CD4-positive, alpha-beta T cell treated with Interleukin-10 for 1 hour (primary cell): ENCODE data around the gene SPATA6L.

Experiments used
- DNase-seq: peaks from one replicate; pipeline ENCODE4 v3.0.0-alpha.2; 2020

Gene SPATA6L, protein sequence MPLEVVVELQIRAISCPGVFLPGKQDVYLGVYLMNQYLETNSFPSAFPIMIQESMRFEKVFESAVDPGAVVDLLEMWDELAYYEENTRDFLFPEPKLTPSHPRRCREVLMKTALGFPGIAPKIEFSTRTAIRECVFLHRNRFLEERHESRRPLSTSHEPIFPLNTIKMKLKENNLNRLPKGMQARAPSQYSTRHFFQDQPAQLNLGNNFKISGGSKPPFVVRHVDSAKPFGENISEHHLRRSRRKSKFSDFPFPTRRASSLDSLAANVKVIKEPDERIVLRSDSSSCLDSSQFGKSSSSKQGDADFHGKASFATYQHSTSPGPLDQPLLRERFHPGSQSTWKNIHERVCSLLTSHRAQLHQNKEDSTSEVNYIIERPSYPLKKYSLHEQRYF

DNA sequence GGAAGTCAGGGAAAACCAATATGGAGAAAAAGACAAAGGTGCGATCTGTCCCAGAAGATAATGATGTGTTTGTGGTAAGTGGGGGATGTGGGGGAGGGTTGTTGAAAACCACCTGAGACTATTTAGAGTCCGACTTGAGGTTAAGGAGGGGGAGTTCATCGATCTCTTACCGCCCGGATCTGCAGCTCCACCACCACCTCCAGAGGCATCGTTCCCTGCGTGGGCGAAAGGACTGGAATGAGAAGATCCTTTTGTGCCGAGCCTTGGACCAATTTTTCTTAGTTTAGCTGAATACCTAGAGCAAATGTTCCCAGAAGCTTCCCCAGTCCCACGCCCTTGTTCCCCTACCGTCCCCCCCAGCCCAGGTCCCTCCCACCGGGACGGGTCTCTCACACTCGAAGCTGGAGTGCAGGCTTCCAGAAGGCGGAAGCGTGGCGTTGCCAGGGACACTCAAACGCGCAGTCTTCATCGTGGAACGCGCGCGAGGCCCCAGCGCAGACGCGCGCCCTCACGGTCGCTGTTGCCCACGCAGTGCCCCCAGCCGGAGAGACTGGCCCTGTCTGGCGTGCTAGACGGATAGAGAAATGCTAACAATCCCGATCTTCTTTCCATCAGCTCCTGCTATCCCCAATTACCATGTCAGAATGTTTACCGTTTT lies at the start of gene SPATA6L:
Gene SPATA6L, minus strand, starts transcription at position 439 of the 658 bp plus-strand sequence. Its CDS starts 230 bp downstream, at position 209.
- peak; percentile 41 for DNase-seq

DNA sequence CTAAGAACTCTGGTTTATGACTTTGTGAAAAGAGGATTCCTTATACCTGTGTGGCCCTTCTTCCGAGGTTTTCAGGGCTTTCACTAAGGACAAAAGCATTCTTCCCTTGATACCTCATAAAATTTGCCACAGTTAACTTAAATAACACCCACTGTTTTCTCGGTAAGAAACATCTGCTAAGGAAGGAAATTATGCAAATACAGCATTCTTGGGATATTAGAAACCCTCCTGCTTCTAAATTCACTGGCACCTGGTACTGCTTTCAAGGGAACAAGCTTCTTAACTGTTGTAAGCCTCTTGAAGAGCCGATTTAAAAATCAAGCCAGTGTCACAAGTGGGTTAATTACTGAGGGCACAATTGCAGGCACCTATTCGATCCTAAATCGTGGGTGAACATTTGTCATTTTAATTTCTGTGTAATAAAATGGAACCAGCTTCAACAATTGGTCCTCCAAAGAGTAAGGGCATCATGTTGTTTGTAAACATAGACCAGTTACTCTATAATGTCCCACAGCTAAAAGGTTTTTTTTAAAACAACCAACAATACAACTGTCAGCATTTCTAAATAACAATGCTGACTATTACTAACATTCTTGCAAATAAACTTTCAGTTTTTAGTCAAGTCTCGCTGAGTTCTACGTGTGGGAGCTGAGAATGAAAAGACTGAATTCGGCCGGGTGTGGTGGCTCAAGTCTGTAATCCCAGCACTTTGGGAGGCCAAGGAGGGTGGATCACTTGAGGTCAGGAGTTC lies 48.2 kb upstream of the SPATA6L start:
- no peak for DNase-seq

DNA sequence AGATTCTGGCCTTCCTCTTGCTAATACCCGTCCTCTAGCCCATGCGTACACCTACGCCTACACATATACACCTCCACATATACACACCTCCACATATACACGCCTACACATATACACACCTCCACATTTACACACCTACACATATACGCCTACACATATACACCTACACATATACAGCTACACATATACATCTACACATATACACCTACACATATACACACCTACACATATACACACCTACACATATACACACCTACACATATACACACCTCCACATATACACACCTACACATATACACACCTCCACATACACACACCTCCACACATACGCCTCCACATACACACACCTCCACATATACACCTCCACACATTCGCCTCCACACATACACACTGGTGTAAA lies 47.6 kb upstream of the SPATA6L start:
- DNase-seq = no peak

DNA sequence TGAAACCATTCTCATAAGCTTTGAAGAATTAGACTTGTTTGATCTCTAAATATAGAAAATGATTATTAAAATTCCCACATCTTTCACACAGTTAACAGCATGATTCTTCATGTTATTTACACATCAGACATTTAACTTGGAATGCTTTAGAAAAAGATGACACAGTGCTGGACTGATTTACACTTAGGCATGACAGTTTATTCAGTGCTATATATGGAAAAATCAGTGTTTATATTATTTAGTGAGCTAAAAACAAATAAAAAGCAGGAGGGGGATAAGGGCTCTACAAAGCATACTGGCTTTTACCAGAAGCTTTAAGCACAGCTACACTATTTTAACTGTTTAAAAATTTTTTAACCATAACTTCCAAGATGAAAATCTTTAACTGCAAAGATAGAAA lies 43.1 kb upstream of the SPATA6L start:
- DNase-seq = no peak

DNA sequence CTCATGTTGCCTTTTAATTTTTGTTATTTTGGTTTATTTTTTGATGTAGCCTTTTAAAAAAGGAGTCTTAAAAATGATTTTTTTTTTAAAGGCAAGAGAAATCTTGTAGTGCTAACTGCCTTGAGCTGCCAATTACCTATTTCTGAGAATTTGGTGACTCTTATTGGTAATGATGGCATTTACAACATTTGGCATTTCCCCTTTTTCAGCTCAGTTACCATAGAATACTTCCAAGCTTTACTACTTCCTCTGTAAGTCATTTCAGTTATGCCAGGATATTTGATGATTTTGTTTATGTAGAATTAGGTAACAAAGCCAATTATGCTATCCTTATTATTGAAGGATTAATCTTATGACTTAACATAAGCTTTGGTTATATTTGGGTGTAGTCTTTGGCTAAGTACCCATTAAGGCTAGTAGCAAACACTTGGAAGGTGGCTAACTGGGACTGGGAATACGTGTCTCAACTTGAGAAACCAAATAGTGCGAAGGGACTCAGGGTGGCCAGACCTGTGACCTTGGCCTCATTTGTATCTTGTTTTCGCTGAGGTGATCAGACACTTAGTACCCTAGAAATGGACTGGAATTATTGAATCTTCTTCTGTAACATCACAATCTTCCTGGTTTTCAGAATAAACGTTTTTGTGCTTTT lies 40.8 kb upstream of the SPATA6L start:
- DNase-seq = no peak

DNA sequence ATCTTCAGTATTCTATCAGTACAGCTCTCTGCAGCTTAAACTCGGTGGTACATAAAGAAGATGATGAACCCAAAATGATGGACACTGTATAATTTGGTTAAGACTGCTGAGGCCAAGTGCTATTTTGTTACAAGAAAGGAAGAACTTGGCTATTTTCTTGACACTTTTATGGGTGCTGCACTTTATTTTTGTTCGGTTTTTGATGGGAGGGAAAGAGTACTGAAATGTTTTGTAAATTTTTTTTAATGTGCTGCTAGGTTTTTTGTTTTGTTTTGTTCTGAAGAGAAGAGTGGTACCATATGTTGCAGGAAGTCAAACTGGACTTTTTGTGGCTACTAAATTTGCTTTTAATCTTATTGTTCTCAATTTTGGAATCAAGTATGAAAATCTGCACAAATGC lies 39.7 kb upstream of the SPATA6L start:
- no peak for DNase-seq

DNA sequence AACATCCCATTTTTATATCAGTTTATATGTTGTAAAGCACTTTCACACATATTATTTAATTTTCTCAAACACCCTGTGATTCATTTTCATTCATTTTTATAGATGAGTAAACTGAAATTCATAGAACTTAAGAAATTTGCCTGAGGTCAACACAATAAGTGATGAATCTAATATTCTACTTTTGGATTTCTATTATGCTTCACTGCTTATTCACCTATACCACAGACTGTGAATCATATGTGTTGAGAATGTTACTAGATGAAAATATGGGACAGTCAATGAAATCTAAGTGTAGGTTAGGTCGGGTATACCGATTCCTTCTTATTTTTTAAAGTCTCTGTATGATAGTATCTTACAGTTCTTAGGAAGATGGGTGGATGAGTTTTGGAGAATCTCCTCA lies 37.8 kb upstream of the SPATA6L start:
- no peak for DNase-seq

DNA sequence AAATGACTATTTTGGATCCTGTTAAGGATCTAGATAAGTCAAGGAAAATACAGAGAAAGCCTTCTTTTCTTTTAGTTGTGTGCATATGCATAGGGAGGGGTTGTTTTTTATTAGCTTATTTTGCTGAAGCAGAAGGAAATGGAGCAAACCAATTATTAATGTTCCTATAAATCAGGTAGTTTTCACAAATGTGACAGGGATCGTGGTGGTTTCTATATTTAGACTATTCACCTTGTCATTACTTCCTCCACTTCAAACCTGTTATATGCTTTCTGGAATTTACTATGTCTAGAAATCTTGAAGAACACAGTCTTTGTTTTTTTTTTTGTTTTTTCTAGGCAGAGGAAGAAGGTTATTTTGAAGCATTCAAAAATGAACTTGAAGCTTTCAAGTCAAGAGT lies 35.2 kb upstream of the SPATA6L start:
- no peak for DNase-seq

DNA sequence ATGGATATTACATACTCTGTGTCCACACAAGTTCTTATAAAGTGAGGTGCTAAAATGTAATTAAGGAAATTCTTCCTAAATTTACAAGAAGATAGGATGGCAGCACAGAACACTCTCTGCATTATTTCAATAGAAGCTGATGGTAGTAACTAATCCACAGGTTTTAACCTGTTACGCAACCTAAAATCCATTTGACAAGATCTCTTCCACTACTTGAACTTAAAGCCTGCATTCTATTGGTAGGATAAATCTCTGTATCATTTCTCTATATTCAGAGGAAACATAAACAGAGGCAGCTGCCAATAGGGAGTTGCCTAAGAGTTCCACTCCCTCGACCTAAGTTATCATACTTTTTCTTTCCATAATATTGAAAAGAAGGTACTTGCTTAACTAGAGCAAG lies 34.7 kb upstream of the SPATA6L start:
- DNase-seq = no peak

DNA sequence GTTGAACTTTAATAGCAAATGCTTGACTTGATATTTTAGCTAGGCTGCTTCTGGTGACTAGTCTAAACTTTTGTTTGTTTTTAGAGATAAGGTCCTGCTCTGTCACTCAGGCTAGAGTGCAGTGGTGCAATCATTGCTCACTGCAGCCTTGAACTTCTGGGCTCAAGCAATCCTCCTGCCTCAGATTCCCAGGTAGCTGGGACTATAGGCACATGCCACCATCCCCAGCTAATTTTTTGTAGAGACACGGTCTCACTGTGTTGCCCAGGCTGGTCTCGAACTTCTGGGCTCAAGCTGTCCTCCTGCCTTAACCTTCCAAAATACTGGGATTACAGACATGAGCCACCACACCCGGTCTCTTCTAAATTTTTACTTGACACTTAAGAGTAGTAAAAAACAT lies 33.8 kb upstream of the SPATA6L start:
- DNase-seq = no peak

DNA sequence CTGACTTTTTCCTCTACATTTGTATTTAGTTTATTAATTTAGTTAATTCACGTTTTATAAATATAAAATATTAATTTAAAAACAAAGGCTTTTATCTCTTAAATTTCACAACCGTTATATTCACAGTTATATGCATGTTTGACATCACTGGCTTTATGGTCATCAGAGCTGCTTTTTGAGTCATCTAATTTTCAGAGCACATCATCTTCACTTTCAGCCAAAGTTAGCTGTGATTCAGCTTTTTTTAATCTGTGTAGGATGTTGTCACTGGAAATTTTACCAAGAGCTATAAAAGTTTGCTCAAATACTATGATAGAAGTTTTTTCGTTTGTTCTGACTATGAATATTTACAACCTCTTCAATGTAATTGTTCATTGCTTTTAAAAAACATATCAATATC lies 25.5 kb upstream of the SPATA6L start:
- DNase-seq = no peak

DNA sequence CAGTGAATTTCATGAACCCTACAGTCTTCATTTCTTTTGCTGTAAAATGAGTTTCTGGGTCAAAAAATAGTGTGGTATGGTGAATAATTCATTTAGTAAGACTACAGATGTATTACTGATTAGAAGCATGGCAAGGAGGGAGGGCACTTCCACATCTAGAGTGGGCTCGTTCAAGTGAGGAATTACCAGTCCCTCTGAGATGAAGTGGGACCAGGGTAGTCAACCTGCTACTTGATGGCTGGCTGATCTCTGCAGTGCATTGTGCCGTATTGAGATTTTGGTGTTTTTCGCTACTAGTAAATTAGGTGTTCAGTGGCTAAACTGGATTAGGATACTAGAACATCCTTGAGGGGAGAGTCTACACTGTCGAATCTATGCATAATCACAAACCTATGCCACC lies 23.9 kb upstream of the SPATA6L start:
- no peak for DNase-seq

DNA sequence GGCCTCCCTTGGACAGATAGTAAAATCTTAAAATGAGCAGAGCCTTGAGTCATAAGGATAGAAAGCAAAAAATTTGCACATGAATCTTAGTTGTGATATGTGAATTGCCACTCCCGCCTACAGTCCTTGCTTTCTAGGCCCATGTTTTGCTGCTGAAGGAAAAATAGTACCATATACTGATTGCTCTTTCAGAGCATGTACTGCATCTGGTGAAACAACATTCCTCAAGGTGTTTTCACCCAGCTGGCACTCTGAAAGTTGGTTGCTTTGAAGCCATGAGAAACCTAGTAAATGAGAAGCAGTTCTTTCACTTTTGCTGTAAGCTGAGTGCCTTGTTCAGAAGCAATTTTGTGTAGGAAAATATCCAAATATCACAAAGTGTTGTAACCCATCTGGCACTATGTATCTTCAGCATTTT lies 23.4 kb upstream of the SPATA6L start:
- no peak for DNase-seq

DNA sequence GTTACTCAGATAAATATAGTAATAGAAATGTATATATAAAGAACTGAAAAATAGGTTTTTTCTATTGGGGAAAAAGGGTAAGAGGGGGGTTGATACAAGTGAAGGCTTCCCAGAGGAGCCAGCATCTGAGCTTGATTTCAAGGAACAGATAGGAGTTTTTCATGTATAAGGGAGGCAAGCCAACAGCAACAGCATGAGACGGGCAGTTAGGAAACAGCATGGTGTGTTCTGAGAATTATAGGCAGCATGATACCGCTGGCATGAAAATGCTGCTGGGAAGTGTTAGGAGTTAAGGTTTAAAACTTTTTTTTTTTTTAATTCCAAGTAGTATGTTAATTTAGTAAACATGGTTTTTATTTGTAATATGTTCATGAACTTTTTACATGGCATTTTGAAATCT lies 22.7 kb upstream of the SPATA6L start:
- DNase-seq = no peak

DNA sequence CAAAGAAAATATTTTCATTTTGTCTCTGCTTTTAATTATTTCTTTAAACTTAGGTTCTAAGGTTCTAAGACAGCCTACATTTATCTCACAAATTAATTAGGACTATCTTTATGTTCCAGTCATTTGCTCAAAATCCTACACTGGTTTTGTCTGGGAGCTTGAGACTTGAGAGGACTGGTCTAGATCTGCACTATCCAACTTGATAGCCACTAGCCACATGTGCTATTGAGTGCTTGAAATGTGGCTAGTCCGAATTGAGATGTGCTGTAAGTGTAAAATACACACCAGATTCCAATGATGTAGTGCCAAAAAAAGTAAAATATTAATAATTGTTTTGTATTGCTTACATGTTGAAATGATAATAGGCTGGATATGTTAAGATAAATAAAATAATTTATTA lies 20.3 kb upstream of the SPATA6L start:
- no peak for DNase-seq

DNA sequence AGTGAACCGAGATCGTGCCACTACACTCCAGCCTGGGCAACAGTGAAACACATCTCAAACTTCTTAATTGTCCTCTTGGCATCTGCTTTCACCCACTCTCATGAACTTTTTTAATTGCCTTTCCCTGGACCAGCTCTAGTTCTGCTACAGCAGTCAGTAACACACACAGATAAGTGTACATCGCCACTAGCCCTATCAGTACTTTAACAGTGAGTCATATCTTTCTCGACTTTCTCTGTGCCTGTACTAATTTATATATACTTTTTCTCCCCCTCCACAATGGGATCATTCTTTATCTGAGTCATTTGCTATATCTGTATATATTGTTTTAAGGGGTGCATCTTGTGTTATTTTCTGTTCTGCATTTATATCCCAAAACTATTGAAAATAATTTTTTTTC lies 19.8 kb upstream of the SPATA6L start:
- no peak for DNase-seq

DNA sequence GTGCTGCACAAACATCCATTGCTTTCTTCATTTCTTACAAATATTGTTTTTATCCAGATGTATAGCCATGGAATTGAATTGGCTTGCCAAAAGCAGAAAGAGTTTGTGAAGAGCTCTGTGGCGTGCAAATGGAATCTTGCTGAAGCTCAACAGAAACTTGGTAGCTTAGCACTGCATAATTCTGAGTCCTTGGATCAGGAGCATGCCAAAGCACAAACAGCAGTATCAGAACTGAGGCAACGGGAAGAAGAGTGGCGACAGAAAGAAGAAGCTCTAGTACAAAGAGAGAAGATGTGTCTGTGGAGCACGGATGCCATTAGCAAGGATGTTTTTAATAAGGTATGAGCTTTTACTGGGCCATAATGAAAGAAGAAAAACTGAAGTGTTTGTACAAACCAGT lies 18.5 kb upstream of the SPATA6L start:
- DNase-seq = no peak

DNA sequence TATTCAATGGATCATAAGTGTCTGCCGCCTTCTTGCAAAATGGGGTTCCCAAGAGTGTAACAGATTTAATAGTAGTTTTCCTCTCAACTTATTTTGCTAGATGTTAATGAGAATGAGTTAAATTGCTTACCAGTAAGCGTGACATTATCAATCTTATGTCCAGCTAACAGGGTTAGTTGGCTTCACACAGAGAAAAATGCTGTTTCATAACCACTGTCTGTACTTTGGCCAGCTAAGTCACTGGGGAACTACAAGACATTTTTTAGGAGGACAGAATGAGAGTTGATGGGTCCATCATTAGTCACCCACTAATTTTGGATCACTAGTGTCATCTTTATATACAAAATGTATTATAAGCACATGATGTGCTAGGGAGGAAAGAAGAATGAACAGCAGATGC lies 14.5 kb upstream of the SPATA6L start:
- no peak for DNase-seq

DNA sequence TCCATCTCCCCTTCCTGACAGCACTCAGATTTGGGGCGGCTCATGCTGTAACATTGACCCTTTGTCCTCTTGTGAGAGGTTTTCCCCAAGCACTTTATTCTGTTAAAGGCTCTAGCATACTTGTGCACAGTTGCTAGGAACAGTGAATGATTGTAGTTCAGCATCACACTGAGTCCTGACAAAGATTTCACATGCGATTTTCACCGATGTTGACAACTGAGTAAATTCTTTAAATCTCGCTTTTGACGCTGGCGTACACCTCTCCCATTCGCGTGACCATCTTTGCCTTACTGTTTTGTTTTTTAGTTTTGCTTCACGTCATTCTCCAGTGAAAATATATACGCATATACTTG lies 13.9 kb upstream of the SPATA6L start:
- peak; percentile 15 for DNase-seq

DNA sequence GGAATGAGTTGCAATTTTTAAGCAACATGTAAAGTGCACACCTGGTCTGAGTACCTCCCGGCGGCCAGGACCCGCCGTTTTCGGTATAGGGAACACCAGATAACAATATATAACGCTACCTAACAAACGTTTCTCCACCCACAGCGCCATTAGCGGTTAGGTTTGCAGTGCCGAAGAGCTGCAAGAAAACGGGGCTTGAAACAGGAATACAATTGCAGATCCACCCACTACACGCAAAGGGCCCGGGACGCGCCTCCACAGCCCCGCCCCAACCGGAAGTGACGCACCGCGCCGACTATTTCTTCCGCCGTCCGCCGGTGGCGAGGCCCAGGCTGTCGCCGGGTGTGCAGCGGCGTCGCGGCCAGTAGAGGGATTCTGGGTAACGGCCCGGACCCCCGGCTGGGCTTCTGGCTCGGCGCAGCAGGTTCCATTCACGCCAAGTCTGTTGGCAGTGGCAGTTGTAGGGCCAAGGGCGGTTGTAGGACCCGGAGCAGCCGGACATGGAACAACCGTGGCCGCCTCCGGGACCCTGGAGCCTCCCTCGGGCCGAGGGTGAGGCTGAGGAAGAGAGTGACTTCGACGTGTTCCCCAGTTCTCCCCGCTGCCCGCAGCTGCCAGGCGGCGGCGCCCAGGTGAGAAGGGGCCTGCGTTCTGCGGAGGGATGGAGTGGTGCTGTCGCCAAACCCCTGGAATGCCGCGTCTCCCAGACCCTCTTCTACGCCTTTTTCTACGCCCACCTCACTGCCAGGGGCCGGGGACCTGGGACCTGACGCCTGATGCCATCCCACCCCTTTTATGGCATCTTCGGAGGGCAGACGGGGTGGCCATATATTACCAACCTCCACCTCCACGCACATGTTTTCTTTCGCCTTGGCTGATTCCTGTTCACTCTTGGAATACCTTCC lies 13.2 kb upstream of the SPATA6L start, which contains the start of gene CDC37L1:
Gene CDC37L1, plus strand, starts transcription at position 302 of the 905 bp plus-strand sequence. Its CDS starts 199 bp downstream, at position 501.
- DNase-seq = peak; percentile 98

DNA sequence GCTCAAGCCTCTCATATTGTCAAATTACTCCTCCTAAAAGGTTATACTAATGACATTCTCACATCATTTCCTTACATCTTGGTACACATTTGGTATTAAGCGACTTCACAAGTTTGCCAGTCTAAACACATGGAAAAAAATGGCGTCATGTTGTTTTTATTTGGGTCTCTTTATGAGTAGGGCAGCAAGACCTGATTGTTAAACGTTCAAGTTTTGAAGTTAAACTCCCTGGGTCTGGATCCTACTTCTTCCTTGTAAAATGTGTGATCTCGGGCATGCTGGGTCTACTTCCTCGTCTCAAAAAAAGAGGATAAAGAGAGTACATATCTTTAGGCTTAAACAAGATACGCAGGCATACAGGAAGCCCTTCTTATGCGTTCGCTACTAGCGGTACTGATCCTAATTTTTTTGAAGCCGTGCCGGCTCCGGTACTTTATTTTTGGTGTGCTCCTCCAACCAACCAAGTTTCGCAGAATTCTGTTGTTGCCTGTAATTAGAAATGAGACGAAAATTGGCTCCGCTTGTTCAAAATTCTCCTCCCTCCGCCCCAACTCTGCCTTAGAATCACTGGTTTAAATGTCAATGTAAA lies 12.5 kb upstream of the SPATA6L start:
- no peak for DNase-seq

DNA sequence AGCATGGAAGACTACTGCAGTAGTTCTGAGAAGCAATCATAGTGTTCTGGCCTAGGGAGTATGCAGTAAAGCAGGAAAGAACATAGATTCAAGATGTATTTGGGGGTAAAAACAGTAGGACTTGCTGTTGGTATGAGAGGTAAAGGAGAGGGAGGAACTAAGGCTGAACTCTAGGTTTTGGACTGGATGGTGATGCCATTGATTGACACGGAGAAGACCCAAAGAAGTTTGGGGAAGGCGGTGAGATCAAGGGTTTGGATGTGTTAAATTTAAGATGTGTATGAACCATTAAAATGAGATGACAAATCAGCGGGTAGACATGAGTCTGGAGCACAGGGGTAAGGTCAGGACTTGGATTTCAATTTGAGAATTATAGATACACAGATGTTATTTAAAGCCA lies 11.1 kb upstream of the SPATA6L start:
- no peak for DNase-seq
